Measurements from ENCODE around the gene ARID1B.

DNA sequence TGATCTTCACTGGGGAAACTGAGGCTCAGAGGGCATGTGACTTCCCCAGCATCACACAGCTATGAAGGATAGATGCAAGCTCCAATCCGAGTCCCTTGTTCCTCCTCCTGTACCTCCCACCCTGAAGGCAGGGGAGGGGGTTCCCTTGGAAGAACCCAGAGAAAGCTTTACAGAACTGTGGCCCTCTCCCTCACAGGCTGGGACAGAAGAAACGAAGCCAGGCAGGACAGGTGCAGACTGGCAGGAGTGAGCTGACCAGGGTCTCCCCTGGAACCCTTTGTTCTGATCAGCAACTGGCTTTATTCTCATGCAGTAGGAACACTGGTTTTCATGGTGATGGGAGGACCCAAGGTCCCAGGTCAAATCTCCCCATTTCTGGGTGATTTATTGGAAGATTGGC lies 456.0 kb downstream of the ARID1B start:
- TF ChIP-seq GATA2 (IDR thresholded peaks at IDR 0.05; ENCODE audit: low read depth, low read length) (no peak), GATA3 (IDR thresholded peaks at IDR 0.05; ENCODE audit: low read depth, low read length) (no peak)
